Panc1 (cell line): ENCODE results near the gene PCDHGB5.

ENCODE experiments used
- TCF7L2 ChIP-seq: IDR thresholded peaks from 2 replicates; pipeline ENCODE4 v1.6.1; 2011; ENCODE audit warnings: mild to moderate bottlenecking, low read depth, low read length, inconsistent platforms
- TF ChIP-seq, protein P1 (sequence below): fragments of 450-650 bp; IDR thresholded peaks from 2 replicates; pipeline ENCODE4 v1.5.1; 2017; ENCODE audit warnings: mild to moderate bottlenecking
- TF ChIP-seq, protein P2 (sequence below), 2 experiments: IDR thresholded peaks; 2 replicates each; pipeline ENCODE4 v1.6.1; 2011 to 2012; ENCODE audit warnings: low read depth in 2 of 2, control low read depth in 1 of 2, low read length in 1 of 2, mild to moderate bottlenecking in 1 of 2, moderate library complexity in 1 of 2; ENCODE audit not compliant: insufficient read depth in 1 of 2

DNA sequence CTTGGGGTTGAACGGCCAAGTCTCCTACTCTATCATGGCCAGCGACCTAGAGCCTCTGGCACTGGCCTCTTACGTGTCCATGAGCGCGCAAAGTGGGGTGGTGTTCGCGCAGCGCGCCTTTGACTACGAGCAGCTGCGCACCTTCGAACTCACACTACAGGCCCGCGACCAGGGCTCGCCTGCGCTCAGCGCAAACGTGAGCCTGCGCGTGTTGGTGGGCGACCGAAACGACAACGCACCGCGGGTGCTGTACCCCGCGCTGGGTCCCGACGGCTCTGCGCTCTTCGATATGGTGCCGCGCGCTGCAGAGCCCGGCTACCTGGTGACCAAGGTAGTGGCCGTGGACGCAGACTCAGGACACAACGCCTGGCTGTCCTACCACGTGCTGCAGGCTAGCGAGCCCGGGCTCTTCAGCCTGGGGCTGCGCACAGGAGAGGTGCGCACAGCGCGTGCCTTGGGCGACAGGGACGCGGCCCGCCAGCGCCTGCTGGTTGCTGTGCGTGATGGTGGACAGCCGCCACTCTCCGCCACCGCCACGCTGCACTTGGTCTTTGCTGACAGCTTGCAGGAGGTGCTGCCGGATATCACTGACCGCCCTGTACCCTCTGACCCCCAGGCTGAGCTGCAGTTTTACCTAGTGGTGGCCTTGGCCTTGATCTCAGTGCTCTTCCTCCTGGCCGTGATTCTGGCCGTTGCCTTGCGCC is 2.0 kb downstream of the PCDHGB5 start:
- TF ChIP-seq, protein P1, sequence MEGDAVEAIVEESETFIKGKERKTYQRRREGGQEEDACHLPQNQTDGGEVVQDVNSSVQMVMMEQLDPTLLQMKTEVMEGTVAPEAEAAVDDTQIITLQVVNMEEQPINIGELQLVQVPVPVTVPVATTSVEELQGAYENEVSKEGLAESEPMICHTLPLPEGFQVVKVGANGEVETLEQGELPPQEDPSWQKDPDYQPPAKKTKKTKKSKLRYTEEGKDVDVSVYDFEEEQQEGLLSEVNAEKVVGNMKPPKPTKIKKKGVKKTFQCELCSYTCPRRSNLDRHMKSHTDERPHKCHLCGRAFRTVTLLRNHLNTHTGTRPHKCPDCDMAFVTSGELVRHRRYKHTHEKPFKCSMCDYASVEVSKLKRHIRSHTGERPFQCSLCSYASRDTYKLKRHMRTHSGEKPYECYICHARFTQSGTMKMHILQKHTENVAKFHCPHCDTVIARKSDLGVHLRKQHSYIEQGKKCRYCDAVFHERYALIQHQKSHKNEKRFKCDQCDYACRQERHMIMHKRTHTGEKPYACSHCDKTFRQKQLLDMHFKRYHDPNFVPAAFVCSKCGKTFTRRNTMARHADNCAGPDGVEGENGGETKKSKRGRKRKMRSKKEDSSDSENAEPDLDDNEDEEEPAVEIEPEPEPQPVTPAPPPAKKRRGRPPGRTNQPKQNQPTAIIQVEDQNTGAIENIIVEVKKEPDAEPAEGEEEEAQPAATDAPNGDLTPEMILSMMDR: no peak
- TF ChIP-seq, protein P2, sequence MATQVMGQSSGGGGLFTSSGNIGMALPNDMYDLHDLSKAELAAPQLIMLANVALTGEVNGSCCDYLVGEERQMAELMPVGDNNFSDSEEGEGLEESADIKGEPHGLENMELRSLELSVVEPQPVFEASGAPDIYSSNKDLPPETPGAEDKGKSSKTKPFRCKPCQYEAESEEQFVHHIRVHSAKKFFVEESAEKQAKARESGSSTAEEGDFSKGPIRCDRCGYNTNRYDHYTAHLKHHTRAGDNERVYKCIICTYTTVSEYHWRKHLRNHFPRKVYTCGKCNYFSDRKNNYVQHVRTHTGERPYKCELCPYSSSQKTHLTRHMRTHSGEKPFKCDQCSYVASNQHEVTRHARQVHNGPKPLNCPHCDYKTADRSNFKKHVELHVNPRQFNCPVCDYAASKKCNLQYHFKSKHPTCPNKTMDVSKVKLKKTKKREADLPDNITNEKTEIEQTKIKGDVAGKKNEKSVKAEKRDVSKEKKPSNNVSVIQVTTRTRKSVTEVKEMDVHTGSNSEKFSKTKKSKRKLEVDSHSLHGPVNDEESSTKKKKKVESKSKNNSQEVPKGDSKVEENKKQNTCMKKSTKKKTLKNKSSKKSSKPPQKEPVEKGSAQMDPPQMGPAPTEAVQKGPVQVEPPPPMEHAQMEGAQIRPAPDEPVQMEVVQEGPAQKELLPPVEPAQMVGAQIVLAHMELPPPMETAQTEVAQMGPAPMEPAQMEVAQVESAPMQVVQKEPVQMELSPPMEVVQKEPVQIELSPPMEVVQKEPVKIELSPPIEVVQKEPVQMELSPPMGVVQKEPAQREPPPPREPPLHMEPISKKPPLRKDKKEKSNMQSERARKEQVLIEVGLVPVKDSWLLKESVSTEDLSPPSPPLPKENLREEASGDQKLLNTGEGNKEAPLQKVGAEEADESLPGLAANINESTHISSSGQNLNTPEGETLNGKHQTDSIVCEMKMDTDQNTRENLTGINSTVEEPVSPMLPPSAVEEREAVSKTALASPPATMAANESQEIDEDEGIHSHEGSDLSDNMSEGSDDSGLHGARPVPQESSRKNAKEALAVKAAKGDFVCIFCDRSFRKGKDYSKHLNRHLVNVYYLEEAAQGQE (IDR thresholded peaks at IDR 0.05; ENCODE audit: insufficient read depth in 1 of 2, low read depth in 2 of 2, low read length in 1 of 2): no peak
- no peak for TF ChIP-seq TCF7L2
